Hematopoietic multipotent progenitor cell treated with erythropoietin and hydrocortisone succinate and interleukin-3 and kit ligand, for 17 days (in vitro differentiated cells): ENCODE results near the gene RNF223.
"Not testable (repeated sequence)": the region's sequence is repeated elsewhere in the genome, so short reads cannot be mapped to it uniquely, and the experiment has no call there.

ENCODE experiments used
- DNase-seq: peaks from one replicate; pipeline ENCODE4 v3.0.0-alpha.2; 2015; ENCODE audit warnings: low spot score

RNF223 gene

GRCh38 chr1:1044455-1045078 is 29.5 kb downstream of the RNF223 start:
- DNase-seq, result no peak

GRCh38 chr1:1043921-1044320 is 30.2 kb downstream of the RNF223 start:
- DNase-seq, result no peak

- no peak for DNase-seq
Measured at GRCh38 chr1:1043411-1043810, 30.7 kb downstream of the RNF223 start.

- no peak for DNase-seq
Measured at GRCh38 chr1:1042835-1043234, 31.3 kb downstream of the RNF223 start.

- no peak for DNase-seq
Measured at GRCh38 chr1:1041873-1042272, 32.2 kb downstream of the RNF223 start.

GRCh38 chr1:1041092-1041523 is 33.0 kb downstream of the RNF223 start:
- peak; percentile 30 for DNase-seq

GRCh38 chr1:1040004-1040991 is 33.8 kb downstream of the RNF223 start:
- peak; percentile 60 for DNase-seq

- DNase-seq, result no peak
Measured at GRCh38 chr1:1039145-1039910, 34.8 kb downstream of the RNF223 start.

GRCh38 chr1:1038694-1039093 is 35.4 kb downstream of the RNF223 start:
- no peak for DNase-seq

GRCh38 chr1:1037366-1038327 is 36.5 kb downstream of the RNF223 start:
- no peak for DNase-seq

- DNase-seq, result no peak
Measured at GRCh38 chr1:1035291-1035943, 38.7 kb downstream of the RNF223 start.

GRCh38 chr1:1034439-1034781 is 39.7 kb downstream of the RNF223 start:
- no peak for DNase-seq

GRCh38 chr1:1033731-1034438 is 40.2 kb downstream of the RNF223 start:
- no peak for DNase-seq

- DNase-seq, result peak; percentile 70
Measured at GRCh38 chr1:1033009-1033587, 41.0 kb downstream of the RNF223 start.

- DNase-seq, result no peak
Measured at GRCh38 chr1:1032424-1032823, 41.7 kb downstream of the RNF223 start.

- no peak for DNase-seq
Measured at GRCh38 chr1:1031659-1032235, 42.4 kb downstream of the RNF223 start.

GRCh38 chr1:1030867-1031658 is 43.0 kb downstream of the RNF223 start:
- DNase-seq, result not testable (repeated sequence)

GRCh38 chr1:1027791-1028190 is 46.3 kb downstream of the RNF223 start:
- no peak for DNase-seq
